ENCODE data around the gene RMI1.

Gene RMI1

DNA sequence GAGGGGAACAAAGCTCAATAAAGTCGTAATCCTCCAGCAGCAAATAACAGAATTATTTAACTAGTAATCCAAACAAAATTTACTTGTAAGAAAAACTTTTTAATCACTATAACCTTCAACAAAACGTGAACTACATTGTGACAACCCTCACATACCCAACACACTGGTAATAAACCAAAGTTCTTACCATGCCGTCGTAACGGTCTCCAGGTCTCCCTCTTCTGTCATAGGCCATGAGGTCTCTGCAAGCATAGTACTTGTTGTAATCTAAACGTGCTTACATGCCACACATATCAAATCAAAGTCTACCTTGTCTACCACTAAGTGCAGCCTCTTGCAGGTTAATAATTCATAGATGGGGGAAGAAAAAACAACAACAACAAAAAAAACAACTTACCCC is 9.1 kb upstream of the RMI1 start:
- no peak for DNase-seq (ENCODE audit: low read depth)
- TF ChIP-seq MYC (IDR thresholded peaks at IDR 0.05; ENCODE audit: low read depth, low read length) (no peak), POLR2A (IDR thresholded peaks at IDR 0.05; ENCODE audit: extremely low read depth, insufficient read length) (no peak)
- TF ChIP-seq, protein P1, sequence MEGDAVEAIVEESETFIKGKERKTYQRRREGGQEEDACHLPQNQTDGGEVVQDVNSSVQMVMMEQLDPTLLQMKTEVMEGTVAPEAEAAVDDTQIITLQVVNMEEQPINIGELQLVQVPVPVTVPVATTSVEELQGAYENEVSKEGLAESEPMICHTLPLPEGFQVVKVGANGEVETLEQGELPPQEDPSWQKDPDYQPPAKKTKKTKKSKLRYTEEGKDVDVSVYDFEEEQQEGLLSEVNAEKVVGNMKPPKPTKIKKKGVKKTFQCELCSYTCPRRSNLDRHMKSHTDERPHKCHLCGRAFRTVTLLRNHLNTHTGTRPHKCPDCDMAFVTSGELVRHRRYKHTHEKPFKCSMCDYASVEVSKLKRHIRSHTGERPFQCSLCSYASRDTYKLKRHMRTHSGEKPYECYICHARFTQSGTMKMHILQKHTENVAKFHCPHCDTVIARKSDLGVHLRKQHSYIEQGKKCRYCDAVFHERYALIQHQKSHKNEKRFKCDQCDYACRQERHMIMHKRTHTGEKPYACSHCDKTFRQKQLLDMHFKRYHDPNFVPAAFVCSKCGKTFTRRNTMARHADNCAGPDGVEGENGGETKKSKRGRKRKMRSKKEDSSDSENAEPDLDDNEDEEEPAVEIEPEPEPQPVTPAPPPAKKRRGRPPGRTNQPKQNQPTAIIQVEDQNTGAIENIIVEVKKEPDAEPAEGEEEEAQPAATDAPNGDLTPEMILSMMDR (IDR thresholded peaks at IDR 0.05; ENCODE audit: low read depth, low read length): no peak
- TF ChIP-seq, protein P2, sequence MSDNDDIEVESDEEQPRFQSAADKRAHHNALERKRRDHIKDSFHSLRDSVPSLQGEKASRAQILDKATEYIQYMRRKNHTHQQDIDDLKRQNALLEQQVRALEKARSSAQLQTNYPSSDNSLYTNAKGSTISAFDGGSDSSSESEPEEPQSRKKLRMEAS (IDR thresholded peaks at IDR 0.05; ENCODE audit: low read depth, low read length): no peak
- no peak overlapping the region for H3K4me3 ChIP-seq (ENCODE audit: low read depth, low read length)

DNA sequence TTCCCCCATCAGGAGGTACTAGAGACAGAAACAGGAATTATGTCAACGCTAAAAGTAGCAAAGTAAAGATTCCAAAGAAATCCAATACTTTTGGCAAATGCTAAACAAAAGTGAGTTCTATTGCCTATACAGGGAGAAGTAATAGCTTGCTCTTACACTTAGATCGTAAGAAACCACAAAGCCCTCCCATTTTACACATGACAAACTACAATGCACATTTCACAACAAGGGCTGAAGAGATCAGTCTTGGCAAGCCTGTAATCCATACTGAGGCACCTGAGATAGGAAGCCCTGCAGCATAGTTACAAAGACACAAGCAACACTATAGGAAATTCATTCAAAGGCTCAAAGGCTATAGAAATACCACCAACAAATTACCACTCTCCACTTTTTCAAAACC is 8.3 kb upstream of the RMI1 start:
- no peak overlapping the region for H3K4me3 ChIP-seq (ENCODE audit: low read depth, low read length)
- TF ChIP-seq MYC (IDR thresholded peaks at IDR 0.05; ENCODE audit: low read depth, low read length) (no peak), POLR2A (IDR thresholded peaks at IDR 0.05; ENCODE audit: extremely low read depth, insufficient read length) (no peak)
- TF ChIP-seq, protein P1 (IDR thresholded peaks at IDR 0.05; ENCODE audit: low read depth, low read length): no peak
- TF ChIP-seq, protein P2 (IDR thresholded peaks at IDR 0.05; ENCODE audit: low read depth, low read length): no peak
- DNase-seq (ENCODE audit: low read depth): peak; percentile 59

GRCh38 chr9:83975300-83975699 is 5.3 kb upstream of the RMI1 start:
- H3K4me3 ChIP-seq (ENCODE audit: low read depth, low read length): peak overlapping the region; percentile 97
- no peak for DNase-seq (ENCODE audit: low read depth)
- TF ChIP-seq MYC (IDR thresholded peaks at IDR 0.05; ENCODE audit: low read depth, low read length) (no peak), POLR2A (IDR thresholded peaks at IDR 0.05; ENCODE audit: extremely low read depth, insufficient read length) (no peak)
- TF ChIP-seq, protein P2 (IDR thresholded peaks at IDR 0.05; ENCODE audit: low read depth, low read length): no peak
- TF ChIP-seq, protein P1 (IDR thresholded peaks at IDR 0.05; ENCODE audit: low read depth, low read length): no peak

- TF ChIP-seq MYC (IDR thresholded peaks at IDR 0.05; ENCODE audit: low read depth, low read length) (no peak), POLR2A (IDR thresholded peaks at IDR 0.05; ENCODE audit: extremely low read depth, insufficient read length) (no peak)
- TF ChIP-seq, protein P2 (IDR thresholded peaks at IDR 0.05; ENCODE audit: low read depth, low read length): no peak
- TF ChIP-seq, protein P1 (IDR thresholded peaks at IDR 0.05; ENCODE audit: low read depth, low read length): no peak
- H3K4me3 ChIP-seq (ENCODE audit: low read depth, low read length): peak overlapping the region; percentile 97
- DNase-seq (ENCODE audit: low read depth): no peak
Observed at GRCh38 chr9:83976372-83976771, 4.2 kb upstream of the RMI1 start.

GRCh38 chr9:83977196-83977595 is 3.4 kb upstream of the RMI1 start:
- DNase-seq (ENCODE audit: low read depth): no peak
- peak overlapping the region; percentile 97 for H3K4me3 ChIP-seq (ENCODE audit: low read depth, low read length)
- TF ChIP-seq, protein P1 (IDR thresholded peaks at IDR 0.05; ENCODE audit: low read depth, low read length): no peak
- TF ChIP-seq POLR2A (IDR thresholded peaks at IDR 0.05; ENCODE audit: extremely low read depth, insufficient read length) (no peak), MYC (IDR thresholded peaks at IDR 0.05; ENCODE audit: low read depth, low read length) (no peak)
- TF ChIP-seq, protein P2 (IDR thresholded peaks at IDR 0.05; ENCODE audit: low read depth, low read length): no peak

Measured in NB4 (cell line).